ENCODE measurements around the gene ICA1.
"Not testable (repeated sequence)": the region's sequence is repeated elsewhere in the genome, so short reads cannot be mapped to it uniquely, and the experiment has no call there.

The ICA1 gene

GRCh38 chr7:8261711-8262695, at the start of gene ICA1:
Gene ICA1 (minus strand): TSS chr7:8262167. CDS start chr7:8235926, 26,241 bp downstream.
- FAIRE-seq (no peak), DNase-seq (ENCODE audit: low spot score) (no peak)

GRCh38 chr7:8310876-8311275, 48.9 kb upstream of the ICA1 start:
- DNase-seq (ENCODE audit: low spot score), result no peak
- FAIRE-seq, result no peak

- FAIRE-seq, result no peak
- no peak for DNase-seq (ENCODE audit: low spot score)
These were observed 43.8 kb upstream of the ICA1 start for GRCh38 chr7:8305625-8306388.

GRCh38 chr7:8305104-8305503, 43.1 kb upstream of the ICA1 start:
- no peak for DNase-seq (ENCODE audit: low spot score)
- FAIRE-seq, result no peak

- FAIRE-seq (no peak), DNase-seq (ENCODE audit: low spot score) (no peak)
These were observed 42.0 kb upstream of the ICA1 start for GRCh38 chr7:8303904-8304528.

GRCh38 chr7:8297023-8297422, 35.1 kb upstream of the ICA1 start:
- not testable (repeated sequence) for FAIRE-seq; DNase-seq (ENCODE audit: low spot score)

GRCh38 chr7:8296362-8296659, 34.3 kb upstream of the ICA1 start:
- FAIRE-seq, result no peak
- DNase-seq (ENCODE audit: low spot score), result no peak

GRCh38 chr7:8295638-8296361, 33.8 kb upstream of the ICA1 start:
- FAIRE-seq, result peak; percentile 89
- peak; percentile 70 for DNase-seq (ENCODE audit: low spot score)

- no peak for FAIRE-seq
- DNase-seq (ENCODE audit: low spot score), result no peak
These were observed 29.6 kb upstream of the ICA1 start for GRCh38 chr7:8291397-8292141.

- FAIRE-seq (no peak), DNase-seq (ENCODE audit: low spot score) (no peak)
These were observed 28.8 kb upstream of the ICA1 start for GRCh38 chr7:8290645-8291308.

GRCh38 chr7:8286118-8286517, 24.2 kb upstream of the ICA1 start:
- FAIRE-seq (no peak), DNase-seq (ENCODE audit: low spot score) (no peak)

- DNase-seq (ENCODE audit: low spot score), result no peak
- no peak for FAIRE-seq
These were observed 23.2 kb upstream of the ICA1 start for GRCh38 chr7:8285155-8285554.

GRCh38 chr7:8284606-8285005, 22.6 kb upstream of the ICA1 start:
- DNase-seq (ENCODE audit: low spot score) (no peak), FAIRE-seq (no peak)

GRCh38 chr7:8283968-8284367, 22.0 kb upstream of the ICA1 start:
- no peak for FAIRE-seq
- no peak for DNase-seq (ENCODE audit: low spot score)

GRCh38 chr7:8282871-8283270, 20.9 kb upstream of the ICA1 start:
- FAIRE-seq (no peak), DNase-seq (ENCODE audit: low spot score) (no peak)

GRCh38 chr7:8282162-8282561, 20.2 kb upstream of the ICA1 start:
- FAIRE-seq (no peak), DNase-seq (ENCODE audit: low spot score) (no peak)

GRCh38 chr7:8278183-8278582, 16.2 kb upstream of the ICA1 start:
- DNase-seq (ENCODE audit: low spot score), result no peak

GRCh38 chr7:8277394-8277982, 15.5 kb upstream of the ICA1 start:
- DNase-seq (ENCODE audit: low spot score) (peak; percentile 20), FAIRE-seq (peak; percentile 34)

More at GRCh38 chr7:8278183-8278582, 16.2 kb upstream of the ICA1 start:
- no peak for FAIRE-seq

GRCh38 chr7:8274589-8274988, 12.6 kb upstream of the ICA1 start:
- no peak for FAIRE-seq
- no peak for DNase-seq (ENCODE audit: low spot score)

GRCh38 chr7:8271960-8272359, 10.0 kb upstream of the ICA1 start:
- FAIRE-seq, result no peak
- no peak for DNase-seq (ENCODE audit: low spot score)

Data from RCC 7860 (cell line).